CD14-positive monocyte (primary cell): Measurements from ENCODE around the gene MUC5AC. TPM values are rescaled to one million over a fixed set of nuclear protein-coding genes. Genes with fewer than 3 reads are reported as not detected.

Source experiments
- DNase-seq, 3 donors: peaks; one replicate each; pipeline ENCODE4 v3.0.0-alpha.2; 2011 to 2022
- H2AFZ ChIP-seq: 2 replicates; pipeline ENCODE4 v1.6.0; 2012; ENCODE audit warnings: mild to moderate bottlenecking, low read depth, low read length, inconsistent platforms; ENCODE audit not compliant: insufficient read depth, poor library complexity, severe bottlenecking
- H3K27ac ChIP-seq, 2 donors: 1 replicate in 1 of 2; 2 replicates in 1 of 2; pipeline ENCODE4 v1.5.1; 2012 to 2013; ENCODE audit warnings: low read length in 2 of 2, control low read depth in 1 of 2, inconsistent platforms in 1 of 2, low read depth in 1 of 2, mild to moderate bottlenecking in 1 of 2
- H3K27me3 ChIP-seq, 2 donors: one replicate each; pipeline versions ENCODE4 v1.6.0 to v1.6.1; 2011 to 2013; ENCODE audit warnings: low read length in 2 of 2; ENCODE audit not compliant: control insufficient read depth in 2 of 2, insufficient read depth in 2 of 2
- H3K36me3 ChIP-seq, 2 donors: replicated peaks in 1 of 2; 1 replicate in 1 of 2; 2 replicates in 1 of 2; pipeline versions ENCODE4 v1.5.1 to v1.6.1; 2012 to 2013; ENCODE audit warnings: low read length in 2 of 2, control low read depth in 1 of 2, inconsistent platforms in 1 of 2, mild to moderate bottlenecking in 1 of 2; ENCODE audit not compliant: insufficient read depth in 2 of 2, control insufficient read depth in 1 of 2
- H3K4me1 ChIP-seq, 2 donors: 1 replicate in 1 of 2; 2 replicates in 1 of 2; pipeline versions ENCODE4 v1.5.1 to v1.6.1; 2012 to 2013; ENCODE audit warnings: low read length in 2 of 2, control low read depth in 1 of 2, inconsistent platforms in 1 of 2, mild to moderate bottlenecking in 1 of 2, moderate library complexity in 1 of 2; ENCODE audit not compliant: insufficient read depth in 2 of 2, control insufficient read depth in 1 of 2
- H3K4me2 ChIP-seq: replicated peaks from 2 replicates; pipeline ENCODE3; 2012; ENCODE audit warnings: low read length, moderate library complexity, mild to moderate bottlenecking; ENCODE audit not compliant: poor library complexity, severe bottlenecking; ENCODE audit errors: extremely low read depth
- H3K4me3 ChIP-seq, 3 experiments: fragments of 200-600 bp in 1 of 3; sonication (generic) in 1 of 3; replicated peaks in 1 of 3; 1 replicate in 2 of 3; 2 replicates in 1 of 3; pipeline ENCODE4 v1.5.1; 2011 to 2013; ENCODE audit warnings: low read length in 3 of 3, mild to moderate bottlenecking in 3 of 3, control low read depth in 2 of 3, low read depth in 2 of 3, inconsistent platforms in 1 of 3, moderate library complexity in 1 of 3
- H3K79me2 ChIP-seq: 2 replicates; pipeline ENCODE4 v1.6.0; 2012; ENCODE audit warnings: mild to moderate bottlenecking, control low read depth, inconsistent platforms, low read length, moderate library complexity; ENCODE audit not compliant: insufficient read depth
- H3K9ac ChIP-seq: 2 replicates; pipeline ENCODE4 v1.6.0; 2017; ENCODE audit warnings: low read length, mild to moderate bottlenecking; ENCODE audit not compliant: insufficient read depth, poor library complexity, severe bottlenecking
- H3K9me3 ChIP-seq, 2 donors: replicated peaks in 1 of 2; 1 replicate in 1 of 2; 2 replicates in 1 of 2; pipeline versions ENCODE4 v1.5.1 to v1.6.1; 2012 to 2013; ENCODE audit warnings: low read length in 2 of 2, control low read depth in 1 of 2; ENCODE audit not compliant: control insufficient read depth in 1 of 2, insufficient read depth in 1 of 2
- H4K20me1 ChIP-seq: 2 replicates; pipeline ENCODE4 v1.6.0; 2012; ENCODE audit warnings: mild to moderate bottlenecking, low read length, control low read depth, moderate library complexity; ENCODE audit not compliant: insufficient read depth
- H3K27ac Mint-ChIP-seq, 7 donors: one replicate each; pipeline ENCODE4 v1.8.0; 2020; ENCODE audit warnings: mild to moderate bottlenecking in 7 of 7, mixed read lengths in 7 of 7, moderate library complexity in 6 of 7, inconsistent platforms in 2 of 7
- H3K27me3 Mint-ChIP-seq, 3 donors: one replicate each; pipeline ENCODE4 v1.8.0; 2021 to 2022; ENCODE audit warnings: low read depth in 3 of 3, mild to moderate bottlenecking in 3 of 3, mixed read lengths in 3 of 3, moderate library complexity in 3 of 3, inconsistent platforms in 1 of 3
- H3K36me3 Mint-ChIP-seq, 2 donors: one replicate each; pipeline ENCODE4 v1.8.0; 2020; ENCODE audit warnings: mixed read lengths in 2 of 2, inconsistent platforms in 1 of 2, mild to moderate bottlenecking in 1 of 2
- H3K4me1 Mint-ChIP-seq: one replicate; pipeline ENCODE4 v1.8.0; 2020; ENCODE audit warnings: mild to moderate bottlenecking, mixed read lengths
- H3K4me3 Mint-ChIP-seq, 2 donors: one replicate each; pipeline ENCODE4 v1.8.0; 2020; ENCODE audit warnings: mild to moderate bottlenecking in 2 of 2, mixed read lengths in 2 of 2, moderate library complexity in 1 of 2
- H3K9me3 Mint-ChIP-seq, 7 donors: one replicate each; pipeline ENCODE4 v1.8.0; 2020 to 2022; ENCODE audit warnings: mixed read lengths in 7 of 7, mild to moderate bottlenecking in 6 of 7, moderate library complexity in 6 of 7, inconsistent platforms in 2 of 7
- CTCF ChIP-seq: fragments of 200-600 bp; IDR thresholded peaks from one replicate; pipeline ENCODE4 v1.8.0; 2022; ENCODE audit warnings: antibody characterized with exemption, mild to moderate bottlenecking
- WGBS: methylation state at CpG from one replicate; pipeline ENCODE4 v1.1.5; 2013; ENCODE audit warnings: missing lambda C conversion rate; ENCODE audit not compliant: insufficient coverage; 5-methylcytosine and 5-hydroxymethylcytosine counted together
- intact Hi-C, 2 donors: fragments of 100-400 bp; cut with micrococcal nuclease; formaldehyde crosslinking; loops; one replicate each; pipeline versions ENCODE4 v1.15.0 to v1.15.1; 2023
- polyA plus RNA-seq, 3 donors: library from polyadenylated mRNA; depleted of rRNA in 1 of 3; unstranded in 2 of 3; stranded (reverse) in 1 of 3; fragments of 300-500 nt in 2 of 3; fragments of >200 nt in 1 of 3; fragmentation: Illumina TruSeq in 2 of 3; gene quantifications; 1 replicate in 2 of 3; 2 replicates in 1 of 3; pipeline ENCODE4 v1.2.3, GENCODE V29; 2012 to 2021

Gene MUC5AC
- polyA plus RNA-seq, 3 donors: not detected

GRCh38 chr11:1218788-1219445 lies 61.2 kb downstream of the MUC5AC start:
- H3K9me3 ChIP-seq: no peaks in the 10 kb centered on the region
- H3K9me3 Mint-ChIP-seq: peaks cover 0 to 4% (median 1%) of the 10 kb centered on the region in 7 donors
- H3K4me1 Mint-ChIP-seq: no peaks in the 10 kb centered on the region
- DNase-seq: no peak
- no peaks in the 10 kb centered on the region for H4K20me1 ChIP-seq
- no peak for TF ChIP-seq CTCF
- no peak overlapping the region for H3K4me3 Mint-ChIP-seq
- no peaks in the 10 kb centered on the region for H3K27me3 ChIP-seq
- H3K27ac Mint-ChIP-seq: no peak overlapping the region
- no peaks in the 10 kb centered on the region for H3K36me3 Mint-ChIP-seq
- no peak overlapping the region for H3K4me3 ChIP-seq
- H3K27me3 Mint-ChIP-seq: peaks cover 1 to 14% (median 12%) of the 10 kb centered on the region in 3 donors
- H3K79me2 ChIP-seq: no peaks in the 10 kb centered on the region
- intact Hi-C loops: no loop called here
- no peaks in the 10 kb centered on the region for H3K4me1 ChIP-seq
- no peak overlapping the region for H2AFZ ChIP-seq
- H3K27ac ChIP-seq: no peak overlapping the region
- H3K4me2 ChIP-seq: no peak overlapping the region
- no peaks in the 10 kb centered on the region for H3K36me3 ChIP-seq
- 87% methylated on average over 12 of the region's 16 CpGs for WGBS
- no peak overlapping the region for H3K9ac ChIP-seq

- Mint-ChIP-seq H3K4me3 (no peak overlapping the region), H3K36me3 (no peaks in the 10 kb centered on the region), H3K27ac (no peak overlapping the region), H3K9me3 (peaks cover 0 to 3% (median 1%) of the 10 kb centered on the region in 7 donors), H3K27me3 (peaks cover 1 to 10% (median 10%) of the 10 kb centered on the region in 3 donors), H3K4me1 (no peaks in the 10 kb centered on the region)
- WGBS: 77% methylated on average over 10 of the region's 10 CpGs
- Histone ChIP-seq H2AFZ (no peak overlapping the region), H3K27ac (no peak overlapping the region), H3K9ac (no peak overlapping the region), H3K79me2 (no peaks in the 10 kb centered on the region), H3K9me3 (no peaks in the 10 kb centered on the region), H3K4me2 (no peak overlapping the region), H3K27me3 (no peaks in the 10 kb centered on the region), H3K4me3 (no peak overlapping the region), H3K36me3 (no peaks in the 10 kb centered on the region), H3K4me1 (no peaks in the 10 kb centered on the region), H4K20me1 (no peaks in the 10 kb centered on the region)
- no peak for DNase-seq
- TF ChIP-seq CTCF: no peak
- intact Hi-C loops: no loop called here
Measured at GRCh38 chr11:1219446-1219833, 61.7 kb downstream of the MUC5AC start.
